ENCODE results near the gene ACTN1. TPM values are rescaled to one million over a fixed set of nuclear protein-coding genes. Genes with fewer than 3 reads are reported as not detected.

ACTN1 gene
- total RNA-seq, 1 donor, result 447 TPM

- no peaks in the 10 kb centered on the region for H3K9me3 ChIP-seq (ENCODE audit: low read depth, low read length)
- H3K4me1 ChIP-seq (ENCODE audit: insufficient read depth, low read length), result no peaks in the 10 kb centered on the region
- no peak overlapping the region for H3K27ac ChIP-seq (ENCODE audit: low read depth, low read length)
- H3K4me3 ChIP-seq (ENCODE audit: insufficient read depth, low read length), result no peak overlapping the region
- H3K27me3 ChIP-seq (ENCODE audit: insufficient read depth, low read length), result no peaks in the 10 kb centered on the region
- H3K36me3 ChIP-seq (ENCODE audit: insufficient read depth, low read length), result peaks cover 28% of the 10 kb centered on the region
- no peaks in the 10 kb centered on the region for H4K20me1 ChIP-seq (ENCODE audit: insufficient read depth, low read length)
- TF ChIP-seq CTCF (IDR thresholded peaks at IDR 0.05; ENCODE audit: extremely low read depth, low read depth, low read length), result no peak
- H3K4me2 ChIP-seq (ENCODE audit: insufficient read depth, low read length), result no peak overlapping the region
- H2AFZ ChIP-seq (ENCODE audit: low read length), result no peak overlapping the region
- no peak for DNase-seq (ENCODE audit: insufficient read length, low spot score, missing footprints)
- no peaks in the 10 kb centered on the region for H3K79me2 ChIP-seq (ENCODE audit: insufficient read depth, low read length)
Observed at GRCh38 chr14:68866991-68867533, 112.0 kb downstream of the ACTN1 start.

GRCh38 chr14:68865542-68865941, 113.6 kb downstream of the ACTN1 start:
- H4K20me1 ChIP-seq (ENCODE audit: insufficient read depth, low read length), result no peaks in the 10 kb centered on the region
- H3K4me1 ChIP-seq (ENCODE audit: insufficient read depth, low read length), result no peaks in the 10 kb centered on the region
- H3K4me2 ChIP-seq (ENCODE audit: insufficient read depth, low read length), result no peak overlapping the region
- no peak overlapping the region for H3K27ac ChIP-seq (ENCODE audit: low read depth, low read length)
- peaks cover 20% of the 10 kb centered on the region for H3K36me3 ChIP-seq (ENCODE audit: insufficient read depth, low read length)
- H3K79me2 ChIP-seq (ENCODE audit: insufficient read depth, low read length), result no peaks in the 10 kb centered on the region
- DNase-seq (ENCODE audit: insufficient read length, low spot score, missing footprints), result no peak
- TF ChIP-seq CTCF (IDR thresholded peaks at IDR 0.05; ENCODE audit: extremely low read depth, low read depth, low read length), result no peak
- H3K9me3 ChIP-seq (ENCODE audit: low read depth, low read length), result no peaks in the 10 kb centered on the region
- H3K4me3 ChIP-seq (ENCODE audit: insufficient read depth, low read length), result no peak overlapping the region
- H3K27me3 ChIP-seq (ENCODE audit: insufficient read depth, low read length), result no peaks in the 10 kb centered on the region
- no peak overlapping the region for H2AFZ ChIP-seq (ENCODE audit: low read length)

- no peak overlapping the region for H3K27ac ChIP-seq (ENCODE audit: low read depth, low read length)
- no peak overlapping the region for H2AFZ ChIP-seq (ENCODE audit: low read length)
- peak; percentile 62 for DNase-seq (ENCODE audit: insufficient read length, low spot score, missing footprints)
Observed at GRCh38 chr14:68864361-68864750, 114.7 kb downstream of the ACTN1 start.

More at GRCh38 chr14:68864361-68864750, 114.7 kb downstream of the ACTN1 start:
- peaks cover 12% of the 10 kb centered on the region for H3K36me3 ChIP-seq (ENCODE audit: insufficient read depth, low read length)
- no peaks in the 10 kb centered on the region for H3K79me2 ChIP-seq (ENCODE audit: insufficient read depth, low read length)
- H3K4me1 ChIP-seq (ENCODE audit: insufficient read depth, low read length), result no peaks in the 10 kb centered on the region
- no peak overlapping the region for H3K4me2 ChIP-seq (ENCODE audit: insufficient read depth, low read length)
- H3K4me3 ChIP-seq (ENCODE audit: insufficient read depth, low read length), result no peak overlapping the region
- no peaks in the 10 kb centered on the region for H4K20me1 ChIP-seq (ENCODE audit: insufficient read depth, low read length)
- H3K9me3 ChIP-seq (ENCODE audit: low read depth, low read length), result no peaks in the 10 kb centered on the region
- H3K27me3 ChIP-seq (ENCODE audit: insufficient read depth, low read length), result no peaks in the 10 kb centered on the region
- TF ChIP-seq CTCF (IDR thresholded peaks at IDR 0.05; ENCODE audit: extremely low read depth, low read depth, low read length), result no peak
